Osteoblast (primary cell): Measurements from ENCODE around the gene MMP11. TPM values are rescaled to one million over a fixed set of nuclear protein-coding genes. Genes with fewer than 3 reads are reported as not detected.

Experiments
- DNase-seq: peaks from one replicate; pipeline ENCODE4 v3.0.0; 2011; ENCODE audit warnings: low spot score, mixed read lengths; ENCODE audit not compliant: insufficient read length; ENCODE audit errors: missing footprints
- H2AFZ ChIP-seq: 2 replicates; pipeline ENCODE4 v1.6.0; 2011; ENCODE audit warnings: mild to moderate bottlenecking, low read length
- H3K27ac ChIP-seq: 2 replicates; pipeline ENCODE4 v1.5.1; 2011; ENCODE audit warnings: mild to moderate bottlenecking, low read depth, low read length, moderate library complexity
- H3K27me3 ChIP-seq: 2 replicates; pipeline ENCODE4 v1.6.0; 2012; ENCODE audit warnings: mild to moderate bottlenecking, control low read depth, inconsistent platforms, low read length, moderate library complexity; ENCODE audit not compliant: insufficient read depth
- H3K36me3 ChIP-seq: 2 replicates; pipeline ENCODE4 v1.5.1; 2011; ENCODE audit warnings: mild to moderate bottlenecking, low read length, control low read depth, moderate library complexity; ENCODE audit not compliant: insufficient read depth
- H3K4me1 ChIP-seq: 2 replicates; pipeline ENCODE4 v1.5.1; 2011; ENCODE audit warnings: mild to moderate bottlenecking, low read length, control low read depth, moderate library complexity; ENCODE audit not compliant: insufficient read depth
- H3K4me2 ChIP-seq: 2 replicates; pipeline ENCODE4 v1.6.0; 2011; ENCODE audit warnings: mild to moderate bottlenecking, low read length; ENCODE audit not compliant: insufficient read depth
- H3K4me3 ChIP-seq: fragments of 200-600 bp; sonication (generic); 3 replicates; pipeline ENCODE4 v1.5.1; 2012; ENCODE audit warnings: mild to moderate bottlenecking, low read length, inconsistent platforms; ENCODE audit not compliant: insufficient read depth
- H3K79me2 ChIP-seq: 2 replicates; pipeline ENCODE4 v1.6.0; 2012; ENCODE audit warnings: mild to moderate bottlenecking, low read length, control low read depth, inconsistent platforms; ENCODE audit not compliant: insufficient read depth
- H3K9me3 ChIP-seq: 2 replicates; pipeline ENCODE4 v1.5.1; 2011; ENCODE audit warnings: low read depth, low read length, control low read depth
- H4K20me1 ChIP-seq: 2 replicates; pipeline ENCODE4 v1.6.0; 2012; ENCODE audit warnings: mild to moderate bottlenecking, low read length, control low read depth; ENCODE audit not compliant: insufficient read depth
- total RNA-seq: library from RNA; depleted of rRNA; stranded (reverse); fragments of >200 nt; gene quantifications from 2 replicates; pipeline ENCODE4 v1.2.3, GENCODE V29; 2012
- TF ChIP-seq, protein P1 (sequence below): IDR thresholded peaks from 2 replicates; pipeline ENCODE4 v1.5.1; 2011; ENCODE audit warnings: mild to moderate bottlenecking, low read depth, low read length, moderate library complexity; ENCODE audit errors: extremely low read depth

Gene MMP11
- total RNA-seq, 1 donor: 23.5 TPM

DNA sequence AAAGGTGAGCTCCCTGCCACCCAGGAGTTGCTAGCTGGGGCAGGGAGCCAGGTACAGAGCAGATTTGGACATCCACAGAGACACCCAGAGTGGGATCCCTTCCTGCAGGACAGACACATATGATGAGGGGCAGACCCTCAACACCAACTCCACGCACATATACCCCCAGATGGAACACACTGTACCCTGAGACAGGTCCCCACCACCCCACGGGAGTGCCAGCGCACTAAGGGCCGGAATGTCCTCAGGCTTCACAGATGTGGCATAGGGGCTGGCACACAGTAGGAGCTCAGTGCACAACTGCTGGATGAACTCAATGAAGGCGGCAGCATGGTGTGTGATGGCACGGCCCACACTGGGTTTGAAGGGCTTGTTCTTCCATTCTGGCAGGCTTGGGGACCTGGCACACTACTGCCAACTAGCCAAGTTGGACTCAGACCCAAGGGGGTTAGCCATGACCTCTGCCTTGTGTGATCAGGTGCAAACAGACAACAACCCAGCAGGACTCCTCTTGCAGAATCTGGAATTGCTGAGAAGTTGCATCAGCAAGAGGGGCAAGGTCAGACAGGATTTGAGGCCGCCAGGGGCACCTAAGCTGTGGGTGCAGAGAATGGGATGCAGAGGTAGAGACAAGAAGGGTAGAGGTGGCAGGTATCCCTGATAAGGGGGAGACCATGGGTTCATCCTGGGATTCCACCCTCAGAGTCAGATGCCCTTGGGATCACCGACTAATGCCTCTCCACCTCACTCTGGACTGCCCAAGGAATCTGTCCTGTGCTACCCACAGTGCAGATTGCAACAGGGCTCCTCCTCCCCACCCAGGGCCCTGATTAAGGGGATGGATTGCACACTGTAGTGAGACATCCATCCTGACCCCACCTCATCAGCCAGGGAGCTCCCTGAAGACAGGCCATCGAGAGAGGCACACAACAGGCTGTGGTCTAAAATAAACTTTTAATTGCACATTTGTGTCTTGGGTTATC is 7.5 kb upstream of the MMP11 start:
- Histone ChIP-seq H4K20me1 (peaks cover 5% of the 10 kb centered on the region), H3K79me2 (no peaks in the 10 kb centered on the region), H3K27ac (no peak overlapping the region), H3K9me3 (no peaks in the 10 kb centered on the region), H3K36me3 (no peaks in the 10 kb centered on the region), H3K4me2 (no peak overlapping the region), H3K4me3 (no peak overlapping the region), H3K27me3 (no peaks in the 10 kb centered on the region), H3K4me1 (peaks cover 17% of the 10 kb centered on the region), H2AFZ (no peak overlapping the region)
- peak; percentile 69 for DNase-seq
- TF ChIP-seq, protein P1, sequence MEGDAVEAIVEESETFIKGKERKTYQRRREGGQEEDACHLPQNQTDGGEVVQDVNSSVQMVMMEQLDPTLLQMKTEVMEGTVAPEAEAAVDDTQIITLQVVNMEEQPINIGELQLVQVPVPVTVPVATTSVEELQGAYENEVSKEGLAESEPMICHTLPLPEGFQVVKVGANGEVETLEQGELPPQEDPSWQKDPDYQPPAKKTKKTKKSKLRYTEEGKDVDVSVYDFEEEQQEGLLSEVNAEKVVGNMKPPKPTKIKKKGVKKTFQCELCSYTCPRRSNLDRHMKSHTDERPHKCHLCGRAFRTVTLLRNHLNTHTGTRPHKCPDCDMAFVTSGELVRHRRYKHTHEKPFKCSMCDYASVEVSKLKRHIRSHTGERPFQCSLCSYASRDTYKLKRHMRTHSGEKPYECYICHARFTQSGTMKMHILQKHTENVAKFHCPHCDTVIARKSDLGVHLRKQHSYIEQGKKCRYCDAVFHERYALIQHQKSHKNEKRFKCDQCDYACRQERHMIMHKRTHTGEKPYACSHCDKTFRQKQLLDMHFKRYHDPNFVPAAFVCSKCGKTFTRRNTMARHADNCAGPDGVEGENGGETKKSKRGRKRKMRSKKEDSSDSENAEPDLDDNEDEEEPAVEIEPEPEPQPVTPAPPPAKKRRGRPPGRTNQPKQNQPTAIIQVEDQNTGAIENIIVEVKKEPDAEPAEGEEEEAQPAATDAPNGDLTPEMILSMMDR: no peak

DNA sequence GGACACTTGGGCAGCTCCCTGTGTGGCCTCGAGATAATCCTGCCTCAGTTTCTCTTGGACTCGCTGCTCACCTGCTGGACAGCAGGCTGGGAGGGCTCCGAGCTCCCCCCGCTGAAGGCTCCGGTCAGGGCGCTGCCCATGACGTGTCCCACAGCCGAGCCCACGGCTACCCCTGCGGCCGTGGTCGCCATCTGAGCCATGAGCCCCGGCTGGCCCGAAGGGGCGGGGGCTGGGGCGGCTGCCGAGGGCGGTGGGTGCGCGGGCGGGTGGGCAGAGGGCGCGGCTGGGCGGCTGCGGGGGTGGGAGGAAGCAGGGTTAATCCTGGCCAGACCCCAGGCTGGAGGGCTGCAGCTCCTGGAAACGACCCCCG is 5.4 kb upstream of the MMP11 start:
- no peak for DNase-seq
- peak overlapping the region; percentile 98 for H2AFZ ChIP-seq
- H3K4me3 ChIP-seq: peak overlapping the region; percentile 87
- no peaks in the 10 kb centered on the region for H3K79me2 ChIP-seq
- peaks cover 5% of the 10 kb centered on the region for H4K20me1 ChIP-seq
- TF ChIP-seq, protein P1: no peak
- H3K27ac ChIP-seq: no peak overlapping the region
- peak overlapping the region; percentile 98 for H3K4me2 ChIP-seq
- H3K4me1 ChIP-seq: peaks cover 18% of the 10 kb centered on the region
- no peaks in the 10 kb centered on the region for H3K9me3 ChIP-seq
- H3K36me3 ChIP-seq: no peaks in the 10 kb centered on the region
- no peaks in the 10 kb centered on the region for H3K27me3 ChIP-seq

DNA sequence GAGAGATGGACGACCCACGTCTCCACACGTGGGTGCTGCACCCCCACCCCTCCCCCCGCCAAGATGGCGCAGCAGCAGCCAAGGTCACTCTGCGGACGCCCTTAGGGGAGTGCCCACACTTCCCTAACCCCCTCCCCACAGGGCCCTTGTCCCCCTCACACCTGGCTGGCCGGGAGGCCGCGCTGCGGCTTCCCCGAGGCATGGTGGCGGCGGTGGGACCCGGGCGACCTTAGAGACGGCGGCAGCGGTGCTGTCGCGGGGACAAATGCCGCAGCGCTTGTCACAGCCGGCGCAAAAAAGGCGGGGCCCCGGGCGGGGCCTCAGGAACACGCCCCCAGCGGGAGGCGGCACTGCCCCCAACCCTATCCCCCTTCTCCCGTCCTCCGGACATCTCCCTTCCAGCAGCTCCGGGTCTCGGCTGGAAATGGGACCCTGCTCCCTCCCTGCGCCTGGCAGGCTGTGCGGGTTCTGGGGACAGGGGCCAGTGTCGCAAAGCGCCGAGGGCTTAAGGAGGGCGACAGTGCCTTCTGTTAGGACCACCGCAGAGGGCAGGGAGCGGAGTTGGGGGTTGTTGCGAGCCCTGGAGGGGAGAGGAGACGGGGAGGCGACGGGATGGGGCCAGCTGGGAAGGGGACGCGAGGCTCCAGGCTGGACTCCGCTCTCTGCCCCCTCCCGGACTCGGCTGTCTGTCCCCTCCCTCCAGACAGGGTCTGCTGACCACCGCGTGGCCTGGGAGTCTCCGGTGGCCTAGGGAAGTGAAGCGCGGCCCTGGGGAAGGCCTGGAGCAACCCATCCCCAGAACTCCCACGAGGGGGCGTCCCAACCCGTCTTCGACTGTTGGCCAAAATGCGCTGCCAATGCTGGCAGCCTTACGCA is 4.7 kb upstream of the MMP11 start, which contains the start of gene CHCHD10:
Gene CHCHD10, minus strand, starts transcription at position 300 of the 876 bp plus-strand sequence. Its CDS starts 98 bp downstream, at position 202.
- Histone ChIP-seq H3K4me1 (peaks cover 16% of the 10 kb centered on the region), H4K20me1 (peaks cover 5% of the 10 kb centered on the region), H3K4me2 (peak within 1 kb of the TSS; percentile 98), H3K4me3 (peak within 1 kb of the TSS; percentile 87), H3K27me3 (no peaks in the 10 kb centered on the region), H2AFZ (peak within 1 kb of the TSS; percentile 98), H3K27ac (peak within 1 kb of the TSS; percentile 53), H3K36me3 (no peaks in the 10 kb centered on the region), H3K79me2 (no peaks in the 10 kb centered on the region), H3K9me3 (no peaks in the 10 kb centered on the region)
- TF ChIP-seq, protein P1: peak; percentile 73
- DNase-seq: peak; percentile 99
